ENCODE results near the gene IFNA6. TPM values are rescaled to one million over a fixed set of nuclear protein-coding genes. Genes with fewer than 3 reads are reported as not detected.

Gene IFNA6
- total and polyA plus RNA-seq, 2 of the 8 experiments (the other 6 are each of a cell fraction or from before 2014, with no cell fraction given), result not detected

DNA sequence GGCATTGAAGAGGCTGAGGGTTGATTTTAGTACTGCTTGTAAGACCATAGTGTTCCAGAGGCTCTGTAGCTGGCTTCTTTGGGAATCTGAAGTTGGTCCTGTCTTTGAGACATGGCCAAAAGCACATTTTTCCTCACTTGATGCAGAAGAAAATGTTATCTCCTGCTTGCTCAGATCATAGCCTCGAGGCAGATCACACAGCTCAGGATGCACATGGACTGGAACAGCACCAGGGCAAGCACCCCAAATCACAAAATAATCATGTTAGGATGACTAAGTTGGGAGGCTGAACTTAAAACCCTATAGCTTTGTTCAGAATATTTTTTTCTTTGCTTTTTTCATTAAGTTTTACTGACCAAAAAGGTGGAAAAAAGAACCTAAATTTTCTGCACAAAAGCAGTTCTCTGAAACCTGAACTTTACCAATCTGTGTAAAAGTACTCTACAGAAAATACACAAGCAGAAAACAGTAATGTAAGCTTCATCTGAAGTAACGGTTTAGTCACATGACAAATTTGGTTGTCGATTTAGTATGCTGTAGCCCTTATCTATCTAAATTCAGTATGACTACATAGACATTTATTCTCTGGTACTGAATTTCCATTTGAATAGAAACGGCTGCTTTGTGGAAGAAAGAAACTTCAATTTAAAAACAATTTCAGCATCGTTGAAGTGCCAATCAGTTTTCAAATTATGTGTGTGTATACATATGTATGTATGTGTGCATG, 18.8 kb downstream of the IFNA6 start (continued):
- TF ChIP-seq, protein P1, sequence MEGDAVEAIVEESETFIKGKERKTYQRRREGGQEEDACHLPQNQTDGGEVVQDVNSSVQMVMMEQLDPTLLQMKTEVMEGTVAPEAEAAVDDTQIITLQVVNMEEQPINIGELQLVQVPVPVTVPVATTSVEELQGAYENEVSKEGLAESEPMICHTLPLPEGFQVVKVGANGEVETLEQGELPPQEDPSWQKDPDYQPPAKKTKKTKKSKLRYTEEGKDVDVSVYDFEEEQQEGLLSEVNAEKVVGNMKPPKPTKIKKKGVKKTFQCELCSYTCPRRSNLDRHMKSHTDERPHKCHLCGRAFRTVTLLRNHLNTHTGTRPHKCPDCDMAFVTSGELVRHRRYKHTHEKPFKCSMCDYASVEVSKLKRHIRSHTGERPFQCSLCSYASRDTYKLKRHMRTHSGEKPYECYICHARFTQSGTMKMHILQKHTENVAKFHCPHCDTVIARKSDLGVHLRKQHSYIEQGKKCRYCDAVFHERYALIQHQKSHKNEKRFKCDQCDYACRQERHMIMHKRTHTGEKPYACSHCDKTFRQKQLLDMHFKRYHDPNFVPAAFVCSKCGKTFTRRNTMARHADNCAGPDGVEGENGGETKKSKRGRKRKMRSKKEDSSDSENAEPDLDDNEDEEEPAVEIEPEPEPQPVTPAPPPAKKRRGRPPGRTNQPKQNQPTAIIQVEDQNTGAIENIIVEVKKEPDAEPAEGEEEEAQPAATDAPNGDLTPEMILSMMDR (IDR thresholded peaks at IDR 0.05; ENCODE audit: control extremely low read depth in 1 of 3, insufficient read depth in 1 of 3, low read depth in 1 of 3, low read length in 3 of 3), result no peak

Data from H1 (cell line).